OCI-LY1 (cell line): ENCODE measurements around the gene SULT1A3.
"Not testable (repeated sequence)": the region's sequence is repeated elsewhere in the genome, so short reads cannot be mapped to it uniquely, and the experiment has no call there.

ENCODE experiments used
- H2AFZ ChIP-seq: fragments of 200-600 bp; sonication (generic), shearing (Covaris generic); 2 replicates; pipeline ENCODE4 v1.6.0; 2014; ENCODE audit warnings: antibody characterized with exemption, mild to moderate bottlenecking, low read length
- H3F3A ChIP-seq: fragments of 200-600 bp; sonication (generic), shearing (Covaris generic); 2 replicates; pipeline ENCODE4 v1.6.0; 2014; ENCODE audit warnings: mild to moderate bottlenecking, antibody characterized with exemption, low read length, moderate library complexity; ENCODE audit not compliant: insufficient read depth
- H3K27ac ChIP-seq: fragments of 200-600 bp; sonication (generic); 2 replicates; pipeline ENCODE4 v1.5.1; 2014; ENCODE audit warnings: low read length, mixed run types, mild to moderate bottlenecking, low read depth; ENCODE audit not compliant: poor library complexity, severe bottlenecking
- H3K27me3 ChIP-seq: fragments of 200-600 bp; sonication (generic); 2 replicates; pipeline ENCODE4 v1.6.0; 2014; ENCODE audit warnings: antibody characterized with exemption, mild to moderate bottlenecking, low read length, moderate library complexity; ENCODE audit not compliant: insufficient read depth
- H3K36me3 ChIP-seq: fragments of 200-600 bp; sonication (generic); 2 replicates; pipeline ENCODE4 v1.6.1; 2014; ENCODE audit warnings: mild to moderate bottlenecking, antibody characterized with exemption, low read length, moderate library complexity, mixed read lengths; ENCODE audit not compliant: insufficient read depth
- H3K4me1 ChIP-seq: fragments of 200-600 bp; sonication (generic); 2 replicates; pipeline ENCODE4 v1.5.1; 2014; ENCODE audit warnings: mild to moderate bottlenecking, low read length, moderate library complexity; ENCODE audit not compliant: insufficient read depth, severe bottlenecking
- H3K4me2 ChIP-seq: fragments of 200-600 bp; sonication (generic), shearing (Covaris generic); 2 replicates; pipeline ENCODE4 v1.6.1; 2014; ENCODE audit warnings: low read length
- H3K4me3 ChIP-seq: fragments of 200-600 bp; sonication (generic); 2 replicates; pipeline ENCODE4 v1.5.1; 2014; ENCODE audit warnings: low read length, low read depth, mild to moderate bottlenecking, mixed read lengths; ENCODE audit not compliant: poor library complexity, severe bottlenecking
- H3K79me2 ChIP-seq: fragments of 200-600 bp; shearing (Covaris generic); 2 replicates; pipeline ENCODE4 v1.6.1; 2016; ENCODE audit warnings: mixed run types, low read length, mixed read lengths; ENCODE audit not compliant: insufficient read depth
- H3K9ac ChIP-seq: fragments of 200-600 bp; sonication (generic), shearing (Covaris generic); 2 replicates; pipeline ENCODE4 v1.6.1; 2014; ENCODE audit warnings: mild to moderate bottlenecking, low read length, mixed read lengths
- H3K9me2 ChIP-seq: fragments of 200-600 bp; sonication (generic), shearing (Covaris generic); 2 replicates; pipeline ENCODE4 v1.6.1; 2014; ENCODE audit warnings: low read depth, mild to moderate bottlenecking, low read length, mixed read lengths
- H3K9me3 ChIP-seq: fragments of 200-600 bp; shearing (Covaris generic); 2 replicates; pipeline ENCODE4 v1.6.1; 2014; ENCODE audit warnings: low read length, mixed read lengths
- H4K20me1 ChIP-seq: fragments of 200-600 bp; sonication (generic), shearing (Covaris generic); 2 replicates; pipeline ENCODE4 v1.6.0; 2016; ENCODE audit warnings: mild to moderate bottlenecking, low read length; ENCODE audit not compliant: insufficient read depth
- CTCF ChIP-seq: fragments of 200-600 bp; sonication (generic), shearing (Covaris generic); IDR thresholded peaks from 2 replicates; pipeline ENCODE4 v1.5.1; 2017; ENCODE audit warnings: mild to moderate bottlenecking, antibody characterized with exemption, low read length, moderate library complexity, mixed read lengths
- EZH2 ChIP-seq: fragments of 200-600 bp; sonication (generic), shearing (Covaris generic); IDR thresholded peaks from 2 replicates; pipeline ENCODE4 v1.8.0; 2017; ENCODE audit warnings: borderline replicate concordance, mixed run types, mild to moderate bottlenecking, antibody characterized with exemption, low read length, moderate library complexity, mixed read lengths

SULT1A3 gene

GRCh38 chr16:30187971-30188561 lies 11.0 kb upstream of the SULT1A3 start:
- Histone ChIP-seq H3K9ac (no peak overlapping the region), H3K79me2 (no peaks in the 10 kb centered on the region), H3K9me3 (no peaks in the 10 kb centered on the region), H3K4me3 (no peak overlapping the region), H3K27me3 (no peaks in the 10 kb centered on the region), H3F3A (no peaks in the 10 kb centered on the region), H3K9me2 (no peaks in the 10 kb centered on the region), H3K4me1 (peaks cover 31% of the 10 kb centered on the region), H3K4me2 (no peak overlapping the region), H4K20me1 (no peaks in the 10 kb centered on the region), H2AFZ (no peak overlapping the region), H3K27ac (no peak overlapping the region), H3K36me3 (peaks cover 40% of the 10 kb centered on the region)
- TF ChIP-seq EZH2 (no peak), CTCF (no peak)

- not testable (repeated sequence) for H3K9me3 ChIP-seq, H3K27ac ChIP-seq, H3F3A ChIP-seq, H3K9ac ChIP-seq, H3K27me3 ChIP-seq, H2AFZ ChIP-seq, H3K79me2 ChIP-seq, H4K20me1 ChIP-seq, H3K4me3 ChIP-seq, H3K9me2 ChIP-seq, H3K4me2 ChIP-seq
- peaks cover 14% of the 10 kb centered on the region for H3K4me1 ChIP-seq
- H3K36me3 ChIP-seq: peaks cover 22% of the 10 kb centered on the region
Observed at GRCh38 chr16:30191158-30191557, 7.9 kb upstream of the SULT1A3 start.

- not testable (repeated sequence) for H3K27me3 ChIP-seq, H3K4me1 ChIP-seq, H3K4me3 ChIP-seq, H2AFZ ChIP-seq, H3K9ac ChIP-seq, H3K4me2 ChIP-seq, H3K9me3 ChIP-seq, H3K9me2 ChIP-seq, H4K20me1 ChIP-seq, H3K27ac ChIP-seq, H3K79me2 ChIP-seq, H3F3A ChIP-seq, H3K36me3 ChIP-seq
Observed at GRCh38 chr16:30193098-30193497, 6.0 kb upstream of the SULT1A3 start.

GRCh38 chr16:30193615-30194014 lies 5.4 kb upstream of the SULT1A3 start, which contains the start of the genes BOLA2B and SLX1A:
TSS of gene BOLA2B (minus strand) at chr16:30193666. CDS start at chr16:30193595, 71 bp downstream.
TSS of gene SLX1A (plus strand) at chr16:30193875. CDS start at chr16:30194085, 210 bp downstream.
- H3K4me2 ChIP-seq: peak within 1 kb of the TSS; percentile 46; the same call in 1 of the 2 replicates
- not testable (repeated sequence) for H3K79me2 ChIP-seq, H3K9me3 ChIP-seq, H3K9ac ChIP-seq, H3K4me1 ChIP-seq, H3F3A ChIP-seq, H2AFZ ChIP-seq, H3K27me3 ChIP-seq, H3K27ac ChIP-seq, H3K9me2 ChIP-seq, H3K36me3 ChIP-seq, H4K20me1 ChIP-seq
- peak within 1 kb of the TSS; percentile 54 for H3K4me3 ChIP-seq

GRCh38 chr16:30194172-30194925 lies 4.7 kb upstream of the SULT1A3 start:
- not testable (repeated sequence) for H3K9ac ChIP-seq, H3K9me2 ChIP-seq, H3F3A ChIP-seq, H3K27ac ChIP-seq, H3K4me1 ChIP-seq, H3K79me2 ChIP-seq, H3K27me3 ChIP-seq, H3K9me3 ChIP-seq, H2AFZ ChIP-seq, H4K20me1 ChIP-seq, H3K36me3 ChIP-seq
- Histone ChIP-seq H3K4me2 (peak overlapping the region; percentile 46; the same call in 1 of the 2 replicates), H3K4me3 (peak overlapping the region; percentile 54)

GRCh38 chr16:30197001-30197400 lies 2.1 kb upstream of the SULT1A3 start:
- H3K36me3 ChIP-seq: not testable (repeated sequence)

More at GRCh38 chr16:30197001-30197400, 2.1 kb upstream of the SULT1A3 start:
- not testable (repeated sequence) for H3K27ac ChIP-seq, H3F3A ChIP-seq, H2AFZ ChIP-seq, H3K4me2 ChIP-seq, H3K9ac ChIP-seq, H3K4me3 ChIP-seq, H3K4me1 ChIP-seq, H4K20me1 ChIP-seq, H3K79me2 ChIP-seq, H3K9me3 ChIP-seq, H3K27me3 ChIP-seq, H3K9me2 ChIP-seq
